Measurements from ENCODE around the gene DNAL1.

The DNAL1 gene

GRCh38 chr14:73728717-73729330 lies 84.0 kb downstream of the DNAL1 start:
- Histone ChIP-seq H4K20me1 (peaks cover 61 to 97% (median 81%) of the 10 kb centered on the region in 11 experiments; a peak in 21 of 22 replicates), H3K4me1 (peaks cover 20 to 59% (median 48%) of the 10 kb centered on the region in 10 experiments), H3K36me3 (peaks cover 91 to 99% (median 93%) of the 10 kb centered on the region in 11 experiments), H3K9me3 (replicated peaks in 1 of 11) (no peaks in the 10 kb centered on the region), H3K27ac (peak overlapping the region in 8 of 11 experiments; percentile 8 to 73 (median 54); a peak in 13 of 22 replicates), H3K9ac (peak overlapping the region in 8 of 11 experiments; percentile 4 to 54 (median 38); a peak in 9 of 22 replicates), H3K4me3 (no peak overlapping the region), H3K27me3 (no peaks in the 10 kb centered on the region), H3K4me2 (peak overlapping the region in 8 of 11 experiments; percentile 11 to 77 (median 62); a peak in 11 of 22 replicates)
- no peak for TF ChIP-seq Cebpa-rat (IDR thresholded peaks at IDR 0.05)

GRCh38 chr14:73729556-73730265 lies 84.9 kb downstream of the DNAL1 start:
- H3K4me2 ChIP-seq: no peak overlapping the region
- no peak for TF ChIP-seq Cebpa-rat (IDR thresholded peaks at IDR 0.05)
- H3K4me3 ChIP-seq: no peak overlapping the region
- H3K9ac ChIP-seq: peak overlapping the region in 4 of 11 experiments; percentile 2 to 35 (median 21); a peak in 3 of 22 replicates
- H3K27me3 ChIP-seq: no peaks in the 10 kb centered on the region
- peaks cover 68 to 96% (median 82%) of the 10 kb centered on the region in 11 experiments; a peak in 21 of 22 replicates for H4K20me1 ChIP-seq
- H3K36me3 ChIP-seq: peaks cover 91 to 99% (median 93%) of the 10 kb centered on the region in 11 experiments
- H3K27ac ChIP-seq: peak overlapping the region in 5 of 11 experiments; percentile 12 to 52 (median 13); a peak in 5 of 22 replicates
- H3K9me3 ChIP-seq (replicated peaks in 1 of 11): no peaks in the 10 kb centered on the region
- H3K4me1 ChIP-seq: peaks cover 11 to 50% (median 39%) of the 10 kb centered on the region in 10 experiments

- no peak overlapping the region for H3K4me2 ChIP-seq
- H3K27ac ChIP-seq: no peak overlapping the region; a peak in 2 of 22 replicates
- peaks cover 4 to 36% (median 25%) of the 10 kb centered on the region in 10 experiments; a peak in 17 of 20 replicates for H3K4me1 ChIP-seq
- peaks cover 91 to 99% (median 93%) of the 10 kb centered on the region in 11 experiments for H3K36me3 ChIP-seq
- no peak for TF ChIP-seq Cebpa-rat (IDR thresholded peaks at IDR 0.05)
- H4K20me1 ChIP-seq: peaks cover 69 to 96% (median 90%) of the 10 kb centered on the region in 11 experiments; a peak in 21 of 22 replicates
- no peaks in the 10 kb centered on the region for H3K27me3 ChIP-seq
- H3K9me3 ChIP-seq (replicated peaks in 1 of 11): no peaks in the 10 kb centered on the region
- H3K4me3 ChIP-seq: no peak overlapping the region
- H3K9ac ChIP-seq: no peak overlapping the region
These were observed 86.3 kb downstream of the DNAL1 start for GRCh38 chr14:73731111-73731510.

GRCh38 chr14:73732006-73732405 lies 87.2 kb downstream of the DNAL1 start:
- Histone ChIP-seq H3K27ac (no peak overlapping the region; a peak in 1 of 22 replicates), H3K9ac (peak overlapping the region in 4 of 11 experiments; percentile 5 to 29 (median 17); a peak in 1 of 22 replicates), H3K36me3 (peaks cover 90 to 99% (median 93%) of the 10 kb centered on the region in 11 experiments)

GRCh38 chr14:73736842-73737241 lies 92.1 kb downstream of the DNAL1 start:
- peaks cover 76 to 88% (median 81%) of the 10 kb centered on the region in 11 experiments for H3K36me3 ChIP-seq

More at GRCh38 chr14:73732006-73732405, 87.2 kb downstream of the DNAL1 start:
- H3K9me3 ChIP-seq (replicated peaks in 1 of 11): no peaks in the 10 kb centered on the region
- H3K4me1 ChIP-seq: peaks cover 4 to 30% (median 19%) of the 10 kb centered on the region in 10 experiments; a peak in 17 of 20 replicates
- no peak overlapping the region for H3K4me2 ChIP-seq
- H3K4me3 ChIP-seq: no peak overlapping the region
- H3K27me3 ChIP-seq: no peaks in the 10 kb centered on the region
- H4K20me1 ChIP-seq: peaks cover 70 to 96% (median 90%) of the 10 kb centered on the region in 11 experiments; a peak in 21 of 22 replicates
- TF ChIP-seq Cebpa-rat (IDR thresholded peaks at IDR 0.05): no peak

GRCh38 chr14:73738518-73739173 lies 93.9 kb downstream of the DNAL1 start:
- Histone ChIP-seq H4K20me1 (peaks cover 69 to 99% (median 87%) of the 10 kb centered on the region in 11 experiments), H3K9me3 (replicated peaks in 1 of 11) (no peaks in the 10 kb centered on the region), H3K4me1 (peaks cover 43 to 60% (median 48%) of the 10 kb centered on the region in 10 experiments), H3K27ac (peak overlapping the region in 2 of 11 experiments; percentile 97 to 99; a peak in 4 of 22 replicates), H3K36me3 (peaks cover 62 to 70% (median 67%) of the 10 kb centered on the region in 11 experiments), H3K27me3 (no peaks in the 10 kb centered on the region), H3K4me2 (no peak overlapping the region), H3K9ac (peak overlapping the region in 2 of 11 experiments; percentile 15 to 90; a peak in 2 of 22 replicates), H3K4me3 (no peak overlapping the region)
- no peak for TF ChIP-seq Cebpa-rat (IDR thresholded peaks at IDR 0.05)

More at GRCh38 chr14:73736842-73737241, 92.1 kb downstream of the DNAL1 start:
- H3K4me3 ChIP-seq: no peak overlapping the region
- H3K9ac ChIP-seq: 0 out of 22 replicates have a peak overlapping the region, but pooled peaks of 1 of the 11 experiments have one; percentile 27
- H3K27me3 ChIP-seq: no peaks in the 10 kb centered on the region
- H3K27ac ChIP-seq: peak overlapping the region in 1 of 11 experiments; percentile 27; a peak in 1 of 22 replicates
- peaks cover 25 to 41% (median 30%) of the 10 kb centered on the region in 10 experiments for H3K4me1 ChIP-seq
- TF ChIP-seq Cebpa-rat (IDR thresholded peaks at IDR 0.05): no peak
- peaks cover 74 to 99% (median 89%) of the 10 kb centered on the region in 11 experiments for H4K20me1 ChIP-seq
- H3K4me2 ChIP-seq: no peak overlapping the region
- no peaks in the 10 kb centered on the region for H3K9me3 ChIP-seq (replicated peaks in 1 of 11)

- TF ChIP-seq Cebpa-rat (IDR thresholded peaks at IDR 0.05): no peak
- no peak overlapping the region for H3K4me3 ChIP-seq
- no peaks in the 10 kb centered on the region for H3K27me3 ChIP-seq
- peaks cover 57 to 64% (median 60%) of the 10 kb centered on the region in 11 experiments for H3K36me3 ChIP-seq
- H4K20me1 ChIP-seq: peaks cover 71 to 100% (median 90%) of the 10 kb centered on the region in 11 experiments
- H3K4me2 ChIP-seq: peak overlapping the region in 10 of 11 experiments; percentile 94 to 100 (median 99); a peak in 16 of 22 replicates
- H3K9ac ChIP-seq: peak overlapping the region; percentile 33 to 90 (median 77); a peak in 17 of 22 replicates
- peak overlapping the region in 10 of 11 experiments; percentile 31 to 99 (median 92); a peak in 15 of 22 replicates for H3K27ac ChIP-seq
- H3K4me1 ChIP-seq: peaks cover 50 to 66% (median 54%) of the 10 kb centered on the region in 10 experiments
- H3K9me3 ChIP-seq (replicated peaks in 1 of 11): no peaks in the 10 kb centered on the region
These were observed 94.5 kb downstream of the DNAL1 start for GRCh38 chr14:73739174-73739898.

Data from BLaER1 treated with 17β-estradiol and CSF1 and Interleukin-3, amounts not matched to agents 10 nM and 100 nM (cell line).